ENCODE results near the gene PTPRG.

DNA sequence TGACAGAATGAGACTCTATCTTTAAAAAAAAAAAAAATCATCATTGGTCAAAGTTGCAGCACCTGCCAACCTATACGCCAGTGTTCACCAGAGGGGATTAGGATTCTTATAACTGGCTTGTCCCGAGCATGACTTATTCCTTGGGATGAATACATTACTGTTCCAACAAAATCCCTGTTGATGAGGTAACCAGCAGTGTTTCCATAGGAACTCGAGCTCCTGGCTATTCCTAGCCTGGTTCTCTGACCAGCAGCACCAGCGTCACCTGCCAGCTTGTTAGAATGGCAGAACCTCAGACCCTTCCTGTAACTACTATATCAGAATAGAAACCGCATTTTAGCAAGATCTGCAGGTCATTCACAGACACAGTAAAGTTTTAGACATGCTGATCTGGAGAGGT, 364.4 kb downstream of the PTPRG start:
- TF ChIP-seq, protein P1, sequence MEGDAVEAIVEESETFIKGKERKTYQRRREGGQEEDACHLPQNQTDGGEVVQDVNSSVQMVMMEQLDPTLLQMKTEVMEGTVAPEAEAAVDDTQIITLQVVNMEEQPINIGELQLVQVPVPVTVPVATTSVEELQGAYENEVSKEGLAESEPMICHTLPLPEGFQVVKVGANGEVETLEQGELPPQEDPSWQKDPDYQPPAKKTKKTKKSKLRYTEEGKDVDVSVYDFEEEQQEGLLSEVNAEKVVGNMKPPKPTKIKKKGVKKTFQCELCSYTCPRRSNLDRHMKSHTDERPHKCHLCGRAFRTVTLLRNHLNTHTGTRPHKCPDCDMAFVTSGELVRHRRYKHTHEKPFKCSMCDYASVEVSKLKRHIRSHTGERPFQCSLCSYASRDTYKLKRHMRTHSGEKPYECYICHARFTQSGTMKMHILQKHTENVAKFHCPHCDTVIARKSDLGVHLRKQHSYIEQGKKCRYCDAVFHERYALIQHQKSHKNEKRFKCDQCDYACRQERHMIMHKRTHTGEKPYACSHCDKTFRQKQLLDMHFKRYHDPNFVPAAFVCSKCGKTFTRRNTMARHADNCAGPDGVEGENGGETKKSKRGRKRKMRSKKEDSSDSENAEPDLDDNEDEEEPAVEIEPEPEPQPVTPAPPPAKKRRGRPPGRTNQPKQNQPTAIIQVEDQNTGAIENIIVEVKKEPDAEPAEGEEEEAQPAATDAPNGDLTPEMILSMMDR (IDR thresholded peaks at IDR 0.05; ENCODE audit: low read depth, low read length) = no peak
- TF ChIP-seq EZH2phosphoT487 (IDR thresholded peaks at IDR 0.05; ENCODE audit: low read depth) = no peak

Measured in OCI-LY3 (cell line).